GM12872 (cell line): Measurements from ENCODE around the gene TMEM229B.

Source experiments
- TF ChIP-seq, protein P1 (sequence below): IDR thresholded peaks from 3 replicates; pipeline ENCODE4 v1.5.1; 2011; ENCODE audit warnings: low read depth, mild to moderate bottlenecking, low read length, moderate library complexity; ENCODE audit not compliant: insufficient read depth

The TMEM229B gene

DNA sequence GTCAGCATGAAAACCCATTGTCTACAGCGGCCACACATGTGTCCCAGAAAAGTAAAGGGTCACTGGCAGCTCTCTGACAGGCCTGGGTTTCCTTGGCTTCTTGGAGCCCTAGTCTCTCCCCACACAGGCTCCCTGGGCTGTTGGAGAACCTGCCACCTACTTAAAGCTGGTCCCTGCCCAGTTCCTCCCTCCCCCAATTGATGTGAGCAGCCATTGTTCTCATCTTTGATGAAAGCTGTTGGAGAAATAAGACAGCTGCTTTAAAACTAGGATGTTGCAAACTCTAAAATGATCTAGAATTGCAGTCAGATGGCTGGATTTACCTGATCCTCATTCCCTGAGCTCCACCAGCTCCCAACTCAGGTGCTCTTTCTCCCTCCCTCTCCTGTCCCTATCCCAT, 39.8 kb upstream of the TMEM229B start:
- TF ChIP-seq, protein P1, sequence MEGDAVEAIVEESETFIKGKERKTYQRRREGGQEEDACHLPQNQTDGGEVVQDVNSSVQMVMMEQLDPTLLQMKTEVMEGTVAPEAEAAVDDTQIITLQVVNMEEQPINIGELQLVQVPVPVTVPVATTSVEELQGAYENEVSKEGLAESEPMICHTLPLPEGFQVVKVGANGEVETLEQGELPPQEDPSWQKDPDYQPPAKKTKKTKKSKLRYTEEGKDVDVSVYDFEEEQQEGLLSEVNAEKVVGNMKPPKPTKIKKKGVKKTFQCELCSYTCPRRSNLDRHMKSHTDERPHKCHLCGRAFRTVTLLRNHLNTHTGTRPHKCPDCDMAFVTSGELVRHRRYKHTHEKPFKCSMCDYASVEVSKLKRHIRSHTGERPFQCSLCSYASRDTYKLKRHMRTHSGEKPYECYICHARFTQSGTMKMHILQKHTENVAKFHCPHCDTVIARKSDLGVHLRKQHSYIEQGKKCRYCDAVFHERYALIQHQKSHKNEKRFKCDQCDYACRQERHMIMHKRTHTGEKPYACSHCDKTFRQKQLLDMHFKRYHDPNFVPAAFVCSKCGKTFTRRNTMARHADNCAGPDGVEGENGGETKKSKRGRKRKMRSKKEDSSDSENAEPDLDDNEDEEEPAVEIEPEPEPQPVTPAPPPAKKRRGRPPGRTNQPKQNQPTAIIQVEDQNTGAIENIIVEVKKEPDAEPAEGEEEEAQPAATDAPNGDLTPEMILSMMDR: no peak

DNA sequence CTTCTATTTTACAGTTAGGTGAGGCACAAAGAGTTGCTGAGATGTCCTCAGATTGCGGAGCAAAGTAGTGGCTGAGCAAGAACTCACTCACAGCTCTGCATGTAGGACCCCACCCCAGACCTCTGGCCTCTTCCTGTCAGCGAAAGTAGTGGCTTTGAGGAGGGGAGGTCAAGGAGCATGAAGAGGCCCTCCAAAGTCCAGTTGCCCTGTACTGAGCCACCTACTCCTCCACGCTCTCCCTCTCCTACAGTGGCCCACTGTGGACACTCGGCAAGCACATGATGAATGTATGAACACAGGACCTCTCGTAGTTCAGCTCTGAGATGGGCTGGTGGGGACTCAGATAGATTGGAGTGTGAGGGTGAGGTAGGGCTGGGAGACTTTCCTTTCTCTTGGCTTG, 39.2 kb upstream of the TMEM229B start:
- TF ChIP-seq, protein P1: no peak

DNA sequence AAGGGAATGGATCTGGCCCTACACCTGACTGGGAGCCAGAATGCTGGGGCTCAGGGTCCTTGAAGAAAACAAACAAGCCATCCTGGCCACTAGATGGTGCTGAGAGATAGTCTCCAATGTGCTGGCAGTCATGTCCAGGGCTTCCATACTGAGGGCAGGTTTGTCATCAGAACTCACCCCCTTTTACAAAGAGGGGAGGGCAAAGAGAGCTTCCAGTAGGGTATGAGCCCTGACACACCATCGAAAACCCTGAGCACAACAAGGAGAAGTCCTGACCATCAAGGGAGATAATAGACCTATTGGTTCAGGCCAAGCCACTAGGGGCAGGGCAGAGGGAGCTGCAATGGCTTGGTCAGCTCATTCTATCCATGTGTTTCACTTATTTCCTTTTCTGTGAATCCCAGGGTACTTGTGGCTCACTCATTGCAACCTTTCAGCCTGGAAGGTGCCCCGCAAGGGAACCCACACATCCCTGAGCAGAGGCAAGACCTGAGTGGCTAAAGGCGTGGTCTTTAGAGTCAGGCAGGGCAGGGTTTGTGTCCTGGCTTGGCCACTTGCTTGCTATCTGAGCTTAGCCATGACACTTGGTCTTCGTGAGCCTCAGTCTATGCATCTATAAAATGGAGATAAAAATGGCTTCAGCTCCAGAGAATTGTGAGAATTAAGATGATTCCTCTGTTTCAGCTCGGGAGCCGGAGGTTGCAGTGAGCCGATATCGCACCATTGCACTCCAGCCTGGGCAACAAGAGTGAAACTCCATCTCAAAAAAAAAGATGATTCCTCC, 38.3 kb upstream of the TMEM229B start:
- TF ChIP-seq, protein P1: peak; percentile 78

DNA sequence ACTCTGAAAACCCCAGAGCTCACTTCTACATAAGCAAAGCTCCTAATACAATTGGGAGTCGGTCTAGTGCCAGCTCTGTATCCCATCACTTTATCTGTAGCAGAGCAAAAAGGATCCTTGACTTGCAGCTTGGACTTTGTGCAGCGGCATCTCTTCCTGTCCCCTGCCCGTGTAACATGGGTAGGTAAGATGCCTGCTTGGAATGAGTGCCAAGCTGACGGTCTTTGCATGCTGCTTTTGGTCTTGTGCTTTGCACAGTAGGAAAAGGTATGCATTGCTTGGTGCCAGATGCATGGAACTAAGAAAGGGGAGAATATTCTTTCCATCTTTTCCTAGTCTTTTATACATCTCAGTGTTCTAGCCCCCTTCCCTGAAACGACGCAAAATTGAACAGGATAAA, 37.7 kb upstream of the TMEM229B start:
- TF ChIP-seq, protein P1: no peak

DNA sequence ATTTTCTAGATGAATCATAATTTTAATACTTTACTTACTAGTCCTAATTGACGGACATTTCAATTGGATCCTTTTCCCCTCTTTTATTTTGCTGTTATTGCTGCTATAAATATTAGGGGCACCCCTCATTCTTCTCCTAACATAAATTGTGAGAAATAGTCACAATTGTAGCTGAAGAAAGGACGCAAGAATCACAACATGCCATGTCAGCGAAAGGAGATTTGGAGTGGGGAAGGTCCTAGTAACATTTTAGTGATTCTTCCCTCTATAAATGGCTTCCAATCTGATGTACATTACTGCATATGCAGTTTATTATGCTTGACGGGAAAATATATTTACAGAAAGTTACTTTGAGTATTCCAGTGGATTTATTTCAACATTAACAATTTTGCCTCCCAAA, 36.9 kb upstream of the TMEM229B start:
- TF ChIP-seq, protein P1: no peak

DNA sequence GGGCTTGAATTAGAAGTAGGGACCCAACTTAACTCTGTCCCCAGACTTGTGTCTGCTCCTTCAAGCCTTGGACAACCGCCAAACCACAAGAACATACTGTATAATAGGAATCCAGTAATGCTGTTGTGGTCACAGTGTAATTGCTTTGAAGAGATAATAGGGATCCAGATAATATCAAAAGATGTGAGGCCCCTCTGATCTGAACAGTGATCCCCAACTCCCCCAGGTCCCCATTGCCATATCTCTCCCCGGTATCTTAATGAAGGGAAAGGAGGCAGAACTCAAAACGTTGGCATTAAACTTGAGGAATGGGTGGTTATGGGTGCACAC, 36.1 kb upstream of the TMEM229B start:
- TF ChIP-seq, protein P1: no peak

DNA sequence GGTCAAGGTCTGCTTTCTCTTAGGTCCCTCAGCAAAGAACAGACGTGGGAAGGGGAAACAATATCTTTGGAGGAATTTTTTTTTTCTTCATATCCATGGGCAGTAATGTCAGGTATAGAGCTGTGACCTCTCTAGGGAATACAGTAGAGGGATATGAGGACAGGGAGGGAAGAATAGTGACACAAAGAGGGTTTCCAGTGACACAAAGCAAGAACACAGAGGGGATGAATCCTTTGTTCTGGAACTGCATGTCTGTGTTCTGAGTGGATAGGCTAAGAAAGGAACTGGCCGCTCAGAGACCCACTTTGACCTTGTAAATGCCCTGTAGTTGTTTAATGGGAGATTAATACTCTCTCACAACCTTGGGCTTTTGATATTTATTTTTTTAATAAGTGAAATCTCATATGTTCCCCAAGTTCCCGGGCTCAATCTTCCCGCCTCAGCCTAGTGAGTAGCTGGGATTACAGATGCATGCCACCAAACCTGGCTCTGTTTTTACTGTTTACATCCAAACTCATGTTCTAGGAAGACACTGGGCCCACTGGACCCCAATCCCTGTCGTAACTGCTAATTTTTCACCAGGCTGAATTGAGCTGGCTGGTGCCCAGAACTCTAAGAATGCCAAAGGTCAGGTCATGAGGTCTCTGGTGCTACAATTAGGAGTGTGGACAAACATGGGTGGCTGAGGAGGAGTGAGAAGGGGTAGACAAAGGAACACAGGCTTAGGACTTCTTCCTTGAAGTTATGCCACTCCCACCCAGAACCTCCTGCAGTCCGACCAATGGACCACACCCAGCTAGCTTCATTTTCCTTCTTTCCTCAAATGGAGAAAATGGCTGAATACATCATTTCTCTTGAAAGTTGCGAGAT, 35.5 kb upstream of the TMEM229B start:
- TF ChIP-seq, protein P1: no peak
